ENCODE data around the gene DEXI.

The DEXI gene

GRCh38 chr16:10978871-10979446 is 36.7 kb upstream of the DEXI start:
- no peak for TF ChIP-seq ZFX (IDR thresholded peaks at IDR 0.05; ENCODE audit: borderline replicate concordance)
- TF ChIP-seq CTCF (IDR thresholded peaks at IDR 0.05): no peak

GRCh38 chr16:10978124-10978523 is 35.9 kb upstream of the DEXI start:
- no peak for TF ChIP-seq CTCF (IDR thresholded peaks at IDR 0.05)
- TF ChIP-seq ZFX (IDR thresholded peaks at IDR 0.05; ENCODE audit: borderline replicate concordance): no peak
- H3K27ac ChIP-seq: no peak overlapping the region

More at GRCh38 chr16:10978871-10979446, 36.7 kb upstream of the DEXI start:
- H3K27ac ChIP-seq: no peak overlapping the region

- TF ChIP-seq ZFX (IDR thresholded peaks at IDR 0.05; ENCODE audit: borderline replicate concordance): no peak
- no peak for TF ChIP-seq CTCF (IDR thresholded peaks at IDR 0.05)
- no peak overlapping the region for H3K27ac ChIP-seq
Measured at GRCh38 chr16:10976634-10977033, 34.4 kb upstream of the DEXI start.

- no peak for TF ChIP-seq ZFX (IDR thresholded peaks at IDR 0.05; ENCODE audit: borderline replicate concordance)
- no peak for TF ChIP-seq CTCF (IDR thresholded peaks at IDR 0.05)
- no peak overlapping the region for H3K27ac ChIP-seq
Measured at GRCh38 chr16:10972819-10973464, 30.7 kb upstream of the DEXI start.

- no peak overlapping the region for H3K27ac ChIP-seq
- TF ChIP-seq ZFX (IDR thresholded peaks at IDR 0.05; ENCODE audit: borderline replicate concordance): no peak
- no peak for TF ChIP-seq CTCF (IDR thresholded peaks at IDR 0.05)
Measured at GRCh38 chr16:10972108-10972818, 30.0 kb upstream of the DEXI start.

- TF ChIP-seq ZFX (IDR thresholded peaks at IDR 0.05; ENCODE audit: borderline replicate concordance) (no peak), CTCF (IDR thresholded peaks at IDR 0.05) (peak; percentile 87)
- no peak overlapping the region for H3K27ac ChIP-seq
Measured at GRCh38 chr16:10971560-10971961, 29.3 kb upstream of the DEXI start.

GRCh38 chr16:10970065-10970464 is 27.8 kb upstream of the DEXI start:
- TF ChIP-seq ZFX (IDR thresholded peaks at IDR 0.05; ENCODE audit: borderline replicate concordance) (no peak), CTCF (IDR thresholded peaks at IDR 0.05) (no peak)
- no peak overlapping the region for H3K27ac ChIP-seq

All from 22Rv1 (cell line).